Fibroblast of skin of abdomen (primary cell): ENCODE measurements around the gene BCHE.
A peak's percentile ranks its signal among the peaks of the same experiment; 100 is the strongest.
"Not testable (repeated sequence)": the region's sequence is repeated elsewhere in the genome, so short reads cannot be mapped to it uniquely, and the experiment has no call there.

Experiments used
- DNase-seq: peaks from one replicate; pipeline ENCODE4 v3.0.0-alpha.2; 2013

Gene BCHE

DNA sequence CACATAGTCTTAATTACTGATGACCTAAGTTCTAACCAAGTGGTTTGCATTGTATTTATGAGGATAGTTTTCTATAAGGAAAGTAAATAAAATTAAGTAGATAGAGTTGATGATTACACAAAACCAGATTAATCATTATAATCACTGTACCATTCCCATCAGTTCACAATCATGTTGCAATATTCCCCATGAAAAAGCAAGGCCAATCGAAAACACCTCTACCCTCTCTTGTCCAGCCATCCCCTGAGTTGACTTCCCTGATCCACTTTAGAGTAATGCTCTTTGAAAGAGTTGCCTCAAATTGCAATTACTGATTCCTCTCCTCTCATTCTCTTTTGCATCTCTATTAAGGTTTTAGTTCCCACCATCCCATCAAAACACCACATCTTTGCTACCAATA, 21.0 kb downstream of the BCHE start:
- DNase-seq, result no peak

DNA sequence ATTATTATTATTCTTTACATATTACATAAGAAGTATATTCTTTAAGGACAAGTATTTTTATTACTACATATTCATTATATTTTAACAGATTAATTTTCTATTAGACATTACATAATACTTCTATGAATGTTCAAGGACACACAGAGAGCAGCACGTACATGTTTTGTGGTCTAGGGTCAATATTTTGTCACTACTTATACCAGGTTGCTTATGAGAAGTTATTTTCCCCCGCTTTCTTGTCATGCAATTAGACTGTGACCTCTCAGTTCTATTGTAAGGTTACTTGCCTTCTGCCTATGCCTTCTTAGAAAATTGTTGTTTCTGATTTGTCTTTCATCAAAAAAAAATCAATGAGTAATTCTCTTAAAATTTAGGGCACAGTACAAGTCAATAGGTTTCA, 21.5 kb downstream of the BCHE start:
- DNase-seq, result no peak

DNA sequence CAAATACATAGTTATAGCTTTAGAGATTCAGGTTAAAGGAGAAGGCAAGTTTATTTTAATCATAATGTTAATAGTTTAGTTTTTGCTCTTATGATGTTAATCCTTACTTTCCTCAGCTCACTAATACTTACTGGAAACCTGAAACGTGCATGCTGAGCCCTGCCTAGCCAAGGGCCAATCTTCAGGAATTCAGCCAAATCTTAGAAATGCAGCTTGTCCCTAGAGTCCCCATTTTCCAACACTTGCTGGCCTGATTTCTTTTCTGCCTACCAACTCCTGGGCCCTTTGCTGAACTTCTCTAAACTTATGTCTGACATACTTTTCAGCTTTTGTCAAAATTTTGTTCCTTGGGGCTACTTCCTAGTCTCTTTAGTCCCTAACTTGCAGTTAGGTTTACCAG, 22.8 kb downstream of the BCHE start:
- DNase-seq, result no peak

DNA sequence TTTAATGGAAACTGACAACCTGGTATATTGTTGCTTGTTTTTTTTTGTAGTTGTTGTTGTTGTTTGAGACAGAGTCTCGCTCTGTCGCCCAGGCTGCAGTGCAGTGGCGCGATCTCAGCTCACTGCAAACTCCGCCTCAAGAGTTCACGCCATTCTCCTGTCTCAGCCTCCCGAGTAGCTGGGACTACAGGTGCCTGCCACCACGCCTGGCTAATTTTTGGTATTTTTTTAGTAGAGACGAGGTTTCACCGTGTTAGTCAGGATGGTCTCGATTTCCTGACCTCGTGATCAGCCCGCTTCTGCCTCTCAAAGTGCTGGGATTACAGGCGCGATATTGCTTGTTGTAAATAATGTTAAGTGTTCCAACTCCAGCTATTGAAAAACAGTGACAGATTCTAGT, 29.3 kb downstream of the BCHE start:
- DNase-seq, result not testable (repeated sequence)

DNA sequence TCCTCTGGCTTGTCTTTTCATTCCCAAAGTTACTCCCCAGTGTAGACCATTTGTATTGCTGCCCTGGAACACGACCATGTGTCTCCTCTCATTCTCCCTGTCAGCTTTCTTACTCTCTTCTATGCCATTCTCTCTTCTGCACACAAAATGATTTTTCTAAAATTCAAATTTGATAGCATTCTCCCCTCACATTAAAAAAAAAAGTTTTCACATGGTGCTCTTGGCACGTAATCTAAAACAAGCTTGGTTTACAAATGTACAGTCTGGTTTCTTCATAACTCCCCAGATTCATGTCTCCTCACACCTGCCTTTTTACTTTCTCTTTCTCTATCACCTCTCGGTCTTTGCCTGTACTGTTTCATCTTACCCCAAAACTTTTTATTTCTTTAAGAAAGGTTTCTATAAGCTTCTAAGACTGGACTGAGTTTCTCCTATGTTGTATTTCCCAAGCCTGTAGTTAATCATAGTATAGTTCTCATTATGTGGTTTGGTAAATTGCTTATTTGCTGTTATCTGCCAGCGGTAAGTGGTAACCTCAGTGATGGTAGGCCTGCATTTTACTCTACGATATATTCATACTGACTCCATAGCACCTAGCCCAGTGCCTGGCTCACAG, 31.2 kb downstream of the BCHE start:
- no peak for DNase-seq

DNA sequence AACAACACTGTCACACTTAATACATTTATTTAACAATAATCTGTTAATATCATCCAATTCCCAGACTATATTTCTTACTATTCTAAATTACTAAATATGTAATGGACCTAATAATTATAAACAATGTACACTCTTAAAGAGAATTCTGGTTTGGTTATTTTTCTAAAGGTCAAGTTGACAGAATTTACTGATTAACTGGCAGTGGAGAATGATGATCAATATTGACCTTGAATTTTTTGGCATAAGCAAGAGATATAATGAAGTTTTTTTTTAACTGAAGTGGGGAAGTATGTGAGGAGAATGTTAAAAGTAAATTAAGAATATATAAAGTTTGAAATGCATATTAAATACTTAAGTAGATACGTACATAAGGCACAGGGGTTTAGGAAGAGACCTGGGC, 33.8 kb downstream of the BCHE start:
- DNase-seq, result no peak

DNA sequence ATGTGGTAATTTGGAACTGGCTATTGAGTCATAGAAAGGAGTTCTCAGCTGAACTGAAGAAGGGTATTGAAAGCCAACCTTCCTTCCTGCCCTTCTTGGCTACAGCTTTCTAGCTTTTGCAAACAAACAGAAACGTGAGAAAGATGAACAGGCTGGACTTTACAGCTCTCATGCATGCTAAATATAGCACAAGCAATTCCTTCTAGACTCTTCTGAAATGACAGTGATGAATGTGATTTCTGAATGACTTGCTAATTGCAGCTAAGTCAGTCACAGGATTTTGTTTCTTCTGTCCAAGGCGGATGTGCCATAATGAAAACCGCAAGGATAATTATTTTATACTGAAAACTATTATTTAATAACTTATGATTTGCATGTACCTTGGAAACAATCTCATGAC, 36.3 kb downstream of the BCHE start:
- DNase-seq, result no peak

DNA sequence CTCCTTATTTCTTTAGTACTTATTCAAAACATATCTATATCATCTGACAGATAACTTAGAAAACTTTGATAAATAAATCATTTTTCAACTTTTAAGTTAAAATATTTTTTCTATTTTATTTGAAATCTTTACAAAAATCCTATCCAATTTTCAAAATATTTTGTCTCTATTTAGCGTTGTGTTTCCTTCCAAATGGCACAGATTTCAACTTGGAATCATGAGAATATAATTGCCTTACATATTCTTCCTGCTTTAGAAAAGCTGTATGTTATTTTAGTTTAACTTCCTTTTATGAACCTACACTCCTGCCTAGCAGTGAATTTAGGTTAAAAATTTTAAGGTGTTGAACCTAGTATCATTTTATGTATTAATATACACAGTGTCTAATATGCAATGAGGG, 38.2 kb downstream of the BCHE start:
- DNase-seq, result no peak

DNA sequence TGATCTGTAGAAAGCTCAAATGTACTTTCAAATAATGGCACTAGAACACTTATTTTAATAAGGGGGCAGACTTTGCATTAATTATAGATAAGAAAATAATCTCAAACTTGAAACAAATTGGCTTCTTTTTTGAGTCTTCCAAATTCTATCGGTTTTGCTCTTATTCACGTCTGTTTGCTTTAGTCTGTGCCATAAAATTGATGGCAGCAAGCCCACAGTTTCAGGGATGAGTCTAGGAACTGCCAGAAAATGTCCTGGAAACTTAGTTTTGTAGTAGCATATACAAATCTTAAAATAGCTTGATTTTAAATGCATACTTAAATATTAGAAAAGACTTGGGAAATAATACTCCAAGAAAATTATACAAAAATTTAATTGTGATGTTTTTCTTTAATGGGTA, 39.7 kb downstream of the BCHE start:
- DNase-seq, result no peak

DNA sequence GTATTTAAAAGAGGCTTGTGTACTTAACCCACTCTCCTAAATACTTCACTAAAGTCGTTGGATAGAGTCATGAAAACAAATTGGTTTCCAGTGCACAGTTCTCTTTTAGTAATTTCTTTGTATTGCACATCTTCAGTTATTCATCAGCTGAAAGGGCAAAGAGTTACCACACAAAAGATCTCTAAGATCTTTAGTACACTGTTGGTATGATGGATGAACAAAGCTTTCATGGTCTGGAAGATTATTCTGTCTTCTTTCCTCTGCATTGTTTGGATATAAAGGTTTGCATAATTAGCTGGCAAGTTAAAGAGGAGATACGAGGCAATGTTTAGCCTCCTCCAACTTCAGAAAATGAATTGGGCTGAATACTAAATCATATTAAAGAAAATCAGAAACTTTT, 40.5 kb downstream of the BCHE start:
- no peak for DNase-seq

DNA sequence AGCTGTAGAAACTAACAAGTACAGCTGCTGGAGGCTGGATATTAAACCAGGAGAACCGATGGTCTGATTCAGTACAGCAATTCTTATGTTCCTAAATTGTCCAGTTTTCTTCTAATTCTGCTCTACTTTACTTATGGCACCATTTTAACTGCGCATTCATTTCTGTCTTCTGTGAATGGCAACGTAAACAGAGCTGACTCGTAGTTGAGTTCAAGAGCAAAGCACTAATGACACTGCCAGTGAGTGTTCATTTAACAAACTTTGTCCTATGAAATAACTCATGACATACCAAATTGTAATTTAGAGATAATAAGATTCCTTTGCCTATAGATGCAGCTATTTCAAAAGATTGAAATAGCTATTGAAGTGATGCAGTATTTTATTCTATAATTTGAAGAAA, 48.7 kb downstream of the BCHE start:
- DNase-seq, result no peak

DNA sequence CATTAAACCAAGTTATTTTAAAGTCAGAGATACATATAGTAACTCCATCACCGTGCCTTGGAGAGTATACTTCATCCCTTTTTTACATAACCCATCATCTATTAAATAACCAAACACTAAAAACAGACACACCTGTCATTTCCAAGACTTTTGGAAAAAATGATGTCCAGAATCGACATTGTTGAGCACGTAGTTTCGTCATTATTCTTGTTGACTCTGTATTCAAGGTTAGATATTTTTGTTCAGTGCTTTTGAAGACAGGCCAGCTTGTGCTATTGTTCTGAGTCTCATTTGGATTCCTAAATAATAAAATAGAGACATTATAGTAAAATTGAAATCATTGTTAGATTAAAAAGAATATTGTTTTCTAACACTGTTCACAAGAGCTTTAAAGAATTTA, 51.2 kb downstream of the BCHE start:
- no peak for DNase-seq

DNA sequence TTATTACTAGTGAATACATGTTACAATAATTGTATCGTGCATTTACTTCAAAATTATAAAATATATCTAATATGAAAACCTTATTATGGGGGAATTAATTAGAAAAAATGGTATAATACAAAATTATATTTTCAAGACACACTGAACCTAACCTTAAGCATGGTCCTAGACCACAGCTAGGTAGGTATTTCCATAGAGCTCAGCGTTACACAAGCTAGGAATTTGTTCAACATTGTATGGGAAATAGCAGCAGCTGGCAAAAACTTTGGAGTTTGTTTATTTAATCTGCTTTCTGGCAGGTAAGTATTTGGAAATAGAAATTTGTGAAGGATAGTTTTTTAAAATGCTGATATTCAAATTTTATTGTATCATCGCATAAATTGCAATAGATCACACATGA, 52.9 kb downstream of the BCHE start:
- DNase-seq, result no peak

DNA sequence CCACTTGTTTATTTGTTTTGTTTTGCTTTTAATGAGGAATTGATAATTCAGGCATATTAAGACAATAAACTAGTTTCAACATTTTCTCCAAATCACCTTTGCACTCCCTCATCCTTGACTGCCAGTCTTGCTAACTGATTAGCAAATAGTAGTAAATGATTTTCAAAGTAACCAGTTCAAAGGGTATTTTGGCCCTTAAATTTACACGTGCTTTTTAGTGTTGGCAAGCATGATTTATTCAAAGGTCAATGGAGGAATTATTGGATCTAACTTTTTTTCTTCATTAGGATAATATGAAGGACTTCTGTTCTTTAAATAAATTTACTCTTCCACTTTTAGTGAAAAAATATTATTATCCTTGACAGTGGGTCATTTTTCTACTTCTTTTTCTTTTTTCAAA, 53.8 kb downstream of the BCHE start:
- no peak for DNase-seq

DNA sequence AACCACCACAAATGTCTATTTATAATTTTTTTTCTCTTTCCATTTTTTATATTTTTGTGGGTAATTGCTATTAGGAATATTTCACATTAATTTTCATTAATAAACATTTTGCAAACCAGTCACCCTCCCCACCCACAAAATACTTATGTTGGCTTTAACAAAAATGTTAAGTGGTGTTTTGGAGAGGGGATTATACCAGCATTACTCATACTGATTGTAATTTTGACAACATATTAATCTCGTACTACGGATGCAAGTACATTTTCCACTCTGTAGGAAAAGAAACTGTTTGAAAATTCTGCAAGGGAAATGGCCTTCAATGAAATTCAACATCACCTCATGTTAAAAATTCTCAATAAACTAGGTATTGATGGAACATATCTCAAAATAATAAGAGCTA, 58.3 kb downstream of the BCHE start:
- DNase-seq, result no peak

DNA sequence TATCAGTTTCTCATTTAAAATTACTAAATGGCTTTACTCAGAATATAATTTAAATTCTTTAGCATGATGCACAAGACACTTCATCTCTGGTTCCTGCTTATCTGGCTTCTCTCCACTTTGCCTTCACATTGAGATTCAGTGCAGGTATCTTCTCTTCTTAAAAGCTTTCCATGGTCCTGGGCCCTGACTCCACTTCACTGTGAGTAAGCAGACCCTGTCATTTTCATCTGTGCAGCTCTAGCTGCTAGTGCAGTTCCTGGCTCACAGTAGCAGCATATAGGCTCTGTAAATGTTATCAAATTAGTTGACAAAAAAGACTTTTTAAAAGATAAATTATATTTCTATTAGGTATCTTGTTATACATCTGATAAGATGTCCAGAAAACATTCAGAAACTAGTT, 58.8 kb downstream of the BCHE start:
- DNase-seq, result no peak

DNA sequence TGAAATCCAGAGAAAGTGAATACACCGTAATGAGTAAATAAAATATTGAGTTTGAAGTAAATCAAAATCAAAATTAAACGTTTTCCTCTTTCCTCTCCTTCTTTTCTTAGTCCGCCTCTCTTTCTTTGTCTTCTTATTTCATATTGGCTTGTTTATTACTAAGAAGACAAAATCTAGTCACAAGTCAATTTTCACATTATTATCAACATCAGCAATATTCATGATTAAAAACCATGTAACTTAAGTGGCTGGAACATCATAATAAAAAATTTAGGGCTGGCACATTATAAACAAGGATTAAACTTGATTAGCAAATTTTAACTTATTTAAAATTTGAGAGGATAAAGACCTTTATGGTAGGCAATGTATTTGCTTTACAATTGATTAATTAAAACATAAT, 61.4 kb downstream of the BCHE start:
- DNase-seq, result no peak

DNA sequence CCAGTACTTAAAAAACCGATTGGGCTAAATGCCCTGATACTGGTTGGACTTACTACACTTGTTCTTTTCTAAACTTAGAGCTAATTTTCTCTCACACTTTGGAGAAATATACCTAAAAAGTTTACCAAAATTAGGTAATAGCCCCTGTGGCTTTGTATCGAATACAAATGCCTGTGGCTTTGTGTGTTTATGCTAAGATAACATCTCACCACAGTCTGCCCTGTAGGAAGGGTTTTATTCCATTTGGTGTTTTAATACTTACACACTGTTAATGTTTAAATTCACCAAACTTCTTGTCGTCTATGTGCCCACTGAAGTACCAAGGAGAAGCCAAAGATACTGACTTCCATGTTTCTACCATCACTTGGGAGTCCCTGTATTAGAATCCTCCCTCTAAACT, 66.4 kb downstream of the BCHE start:
- DNase-seq, result no peak

DNA sequence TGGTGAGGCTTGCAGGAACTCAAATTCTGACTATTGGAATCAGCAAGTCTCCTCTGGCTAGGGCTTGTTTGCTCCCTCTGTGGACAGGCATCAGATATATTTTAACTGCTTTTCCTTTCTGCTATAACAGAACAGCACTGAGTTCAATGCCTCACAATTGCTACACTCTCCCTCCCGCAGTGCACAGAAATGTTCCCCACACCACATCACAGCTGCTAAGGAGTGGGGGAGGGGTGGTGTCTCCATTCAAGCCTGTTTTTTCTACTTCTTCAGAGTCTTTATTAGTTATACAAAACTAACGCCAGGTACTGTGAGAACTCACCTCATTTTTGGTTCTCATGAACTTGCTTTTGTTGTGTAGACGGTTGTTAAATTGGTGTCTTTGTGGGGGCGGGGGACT, 68.5 kb downstream of the BCHE start:
- no peak for DNase-seq

DNA sequence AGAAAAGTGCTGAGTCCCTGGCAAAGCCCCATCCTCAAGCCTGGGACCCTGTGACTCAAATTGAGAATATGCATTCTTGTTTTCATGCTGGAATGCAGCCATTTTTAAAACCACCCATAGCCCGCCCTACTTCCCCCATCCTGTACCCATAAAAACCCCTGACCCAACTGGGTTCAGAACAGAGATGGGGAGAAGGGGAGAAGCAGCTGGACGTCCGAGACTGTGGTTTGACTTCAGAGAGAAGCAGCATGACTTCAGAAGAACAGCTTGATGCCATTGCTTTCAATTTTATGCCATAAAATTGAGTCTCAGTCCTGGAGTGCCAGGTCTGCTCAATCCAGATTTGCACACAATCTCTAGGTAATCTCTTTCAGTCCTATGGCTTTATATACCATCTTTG, 78.2 kb downstream of the BCHE start:
- no peak for DNase-seq

DNA sequence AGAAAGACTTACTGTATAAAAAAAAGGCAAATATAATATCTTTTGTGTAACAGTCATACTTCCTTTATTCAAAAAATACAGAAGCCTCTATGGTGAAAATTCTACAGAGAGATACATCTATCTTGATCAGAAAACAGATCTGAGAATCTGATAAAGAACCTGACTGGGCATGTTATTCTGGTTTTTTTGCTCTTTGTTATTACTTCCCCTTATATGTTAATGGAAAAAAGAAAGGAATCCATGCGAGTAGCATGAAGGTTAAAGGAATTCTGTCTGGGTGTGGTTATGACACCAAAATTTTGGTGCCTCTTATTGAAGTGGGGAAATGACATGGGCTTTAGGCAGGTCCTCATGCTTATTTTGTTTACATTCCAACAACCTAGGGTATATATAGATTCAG, 81.7 kb downstream of the BCHE start:
- DNase-seq, result no peak

DNA sequence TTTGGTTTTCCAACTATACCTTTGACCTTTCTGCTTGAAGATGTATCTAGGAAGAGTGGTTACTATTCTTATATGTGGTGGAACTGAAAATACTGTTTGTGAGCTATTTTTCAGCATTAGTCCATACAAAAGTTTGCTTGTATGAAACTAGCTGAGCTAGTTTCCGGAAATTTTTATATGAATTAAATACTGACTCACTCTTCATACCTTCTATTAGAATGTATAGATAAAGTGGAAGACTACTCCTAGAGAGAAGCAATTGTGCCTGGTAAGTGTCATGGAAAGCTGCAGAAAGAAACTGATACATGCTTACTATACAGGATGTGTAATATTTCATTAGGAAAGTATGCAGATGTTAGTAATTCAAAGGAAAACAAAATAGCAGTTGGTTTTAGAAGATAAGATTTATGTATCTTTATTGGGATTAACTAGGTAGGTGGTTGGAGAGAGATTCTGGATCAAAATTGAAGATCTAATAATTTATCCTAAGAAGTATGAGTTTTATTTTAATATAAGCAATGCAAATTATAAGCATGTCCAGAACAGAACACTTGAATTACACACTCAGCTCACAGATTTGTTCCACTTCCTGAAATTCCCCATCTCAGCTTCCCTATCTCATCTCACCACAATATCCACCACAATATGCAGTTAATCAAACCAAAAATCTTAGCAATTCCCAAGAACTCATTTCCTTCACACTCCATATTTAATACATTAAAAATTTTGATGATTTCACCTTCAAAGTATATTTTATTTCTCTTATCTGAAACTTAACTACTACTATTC, 82.8 kb downstream of the BCHE start:
- peak; percentile 37 for DNase-seq

DNA sequence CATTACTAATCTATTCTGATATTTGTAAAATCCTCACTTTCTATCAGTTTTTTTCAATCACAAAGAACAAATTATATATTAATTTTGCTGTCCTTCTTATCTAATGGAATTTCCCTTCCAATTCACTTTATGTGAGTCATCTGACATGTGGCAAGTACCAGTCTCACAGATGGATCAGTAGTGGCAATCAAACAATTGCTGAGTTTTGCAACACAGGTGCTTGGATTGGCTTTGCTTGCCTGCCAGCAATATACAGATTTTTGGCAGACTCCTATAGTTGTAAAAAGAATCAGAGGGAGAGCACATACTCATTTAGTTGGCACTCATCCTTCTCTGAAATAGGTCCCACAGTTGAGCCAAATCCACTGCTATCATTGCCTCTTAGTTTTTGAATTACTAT, 83.7 kb downstream of the BCHE start:
- DNase-seq, result peak; percentile 26

DNA sequence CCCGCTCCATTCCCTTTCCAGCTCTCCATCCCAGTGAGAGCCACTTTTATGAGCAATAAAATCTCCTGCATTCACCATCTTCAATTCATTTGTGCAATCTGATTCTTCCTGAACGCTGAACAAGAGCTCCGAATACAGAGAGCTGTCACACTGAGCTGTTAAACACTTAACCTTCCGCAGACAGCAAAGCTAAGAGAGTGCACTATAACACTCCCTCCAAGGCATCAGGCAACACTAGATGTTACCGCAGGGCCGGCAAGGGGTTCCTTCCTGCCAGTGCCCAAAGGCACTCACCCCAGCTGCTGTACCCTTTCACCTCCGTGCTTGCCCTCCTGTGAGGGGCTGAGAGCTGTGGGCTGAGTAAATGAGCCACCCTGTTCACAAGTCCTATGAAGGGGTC, 85.6 kb downstream of the BCHE start:
- DNase-seq, result no peak

DNA sequence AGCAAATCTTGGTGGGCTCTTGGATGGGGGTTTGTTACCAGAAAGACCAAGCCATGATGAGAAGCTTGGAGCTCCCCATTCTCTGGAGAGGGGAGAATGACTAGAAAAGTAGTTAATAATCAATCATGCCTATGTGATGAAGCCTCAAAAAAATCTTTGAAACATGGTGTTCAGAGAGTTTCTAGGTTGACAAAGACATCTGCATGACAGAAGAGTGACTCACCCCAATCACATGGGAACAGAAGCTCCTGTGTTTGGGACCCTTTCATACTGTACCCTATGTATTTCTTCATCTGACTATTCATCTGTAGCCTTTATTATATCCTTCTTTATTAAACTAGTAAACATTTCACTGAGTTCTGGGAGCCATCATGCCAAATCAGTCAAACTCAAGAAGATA, 87.4 kb downstream of the BCHE start:
- no peak for DNase-seq
